Esophagus muscularis mucosa (tissue), 4 donors: ENCODE data around the gene DNAH14. TPM values are rescaled to one million over a fixed set of nuclear protein-coding genes. Genes with fewer than 3 reads are reported as not detected.
"Not testable (repeated sequence)": the region's sequence is repeated elsewhere in the genome, so short reads cannot be mapped to it uniquely, and the experiment has no call there.

Source experiments
- DNase-seq: peaks from one replicate; pipeline ENCODE4 v3.0.0-alpha.2; 2017; ENCODE audit errors: extremely low spot score
- H3K27ac ChIP-seq, 4 donors: fragments of 200-600 bp; sonication (generic); replicated peaks in 1 of 4; 1 replicate in 3 of 4; 2 replicates in 1 of 4; pipeline ENCODE4 v1.5.1; 2016 to 2019; ENCODE audit warnings: mild to moderate bottlenecking in 1 of 4
- H3K27me3 ChIP-seq, 4 donors: fragments of 200-600 bp; sonication (generic); one replicate each; pipeline versions ENCODE4 v1.5.1 to v1.6.0; 2016 to 2019
- H3K36me3 ChIP-seq, 4 donors: fragments of 200-600 bp; sonication (generic); one replicate each; pipeline ENCODE4 v1.5.1; 2016 to 2019
- H3K4me1 ChIP-seq, 4 donors: fragments of 200-600 bp; sonication (generic); one replicate each; pipeline ENCODE4 v1.5.1; 2016 to 2019
- H3K4me3 ChIP-seq, 4 donors: fragments of 200-600 bp; sonication (generic); 1 replicate in 2 of 4; 2 replicates in 2 of 4; pipeline ENCODE4 v1.5.1; 2016 to 2019; ENCODE audit warnings: mild to moderate bottlenecking in 4 of 4, moderate library complexity in 1 of 4
- H3K9me3 ChIP-seq, 4 donors: fragments of 200-600 bp; sonication (generic); 1 replicate in 3 of 4; 2 replicates in 1 of 4; pipeline ENCODE4 v1.5.1; 2016 to 2019
- CTCF ChIP-seq, 3 experiments: fragments of 200-600 bp in 2 of 3; fragments of 450-650 bp in 1 of 3; sonication (generic) in 2 of 3; IDR thresholded peaks; one replicate each; pipeline ENCODE4 v1.5.1; 2017 to 2019; ENCODE audit warnings: antibody characterized with exemption in 3 of 3, mild to moderate bottlenecking in 2 of 3, moderate library complexity in 1 of 3
- EP300 ChIP-seq: sonication (generic); formaldehyde crosslinking; IDR thresholded peaks from one replicate; pipeline ENCODE4 v1.6.1; 2017; ENCODE audit warnings: antibody characterized with exemption
- POLR2A ChIP-seq: fragments of 450-650 bp; IDR thresholded peaks from one replicate; pipeline ENCODE4 v1.6.1; 2017; ENCODE audit warnings: antibody characterized with exemption, moderate library complexity, mild to moderate bottlenecking, low read depth
- POLR2AphosphoS5 ChIP-seq, 2 donors: sonication (generic); formaldehyde crosslinking; IDR thresholded peaks; one replicate each; pipeline ENCODE4 v1.6.1; 2017; ENCODE audit warnings: antibody characterized with exemption in 2 of 2
- WGBS: methylation state at CpG from one replicate; pipeline ENCODE4 v1.1.5; 2018; 5-methylcytosine and 5-hydroxymethylcytosine counted together
- intact Hi-C: fragments of 100-400 bp; cut with DNase I; formaldehyde crosslinking; loops from one replicate; pipeline ENCODE4 v1.15.1; 2023
- total RNA-seq, 4 donors: library from RNA; depleted of rRNA; stranded (reverse); fragments of >200 nt; gene quantifications; one replicate each; pipeline versions ENCODE4 v1.1.0 to v1.2.1, GENCODE V29; 2016

Gene DNAH14
- total RNA-seq, 4 donors from 2014 or later, result 8.9 to 16.6 (median 15.6) TPM

GRCh38 chr1:225021037-225021436, 91.6 kb downstream of the DNAH14 start:
- no peaks in the 10 kb centered on the region for H3K36me3 ChIP-seq
- TF ChIP-seq POLR2A, result no peak
- no peak for TF ChIP-seq POLR2AphosphoS5 (IDR thresholded peaks at IDR 0.05)
- TF ChIP-seq EP300, result no peak
- TF ChIP-seq CTCF (IDR thresholded peaks at IDR 0.05), result no peak
- H3K27ac ChIP-seq, result no peak overlapping the region
- no peaks in the 10 kb centered on the region for H3K9me3 ChIP-seq
- intact Hi-C loops, result no loop called here
- H3K4me3 ChIP-seq, result no peak overlapping the region
- H3K27me3 ChIP-seq, result no peaks in the 10 kb centered on the region
- no peak for DNase-seq
- H3K4me1 ChIP-seq, result no peaks in the 10 kb centered on the region

- WGBS, result 88% methylated on average over 1 of the region's 1 CpG
- TF ChIP-seq POLR2A (no peak), CTCF (IDR thresholded peaks at IDR 0.05) (no peak), POLR2AphosphoS5 (IDR thresholded peaks at IDR 0.05) (no peak), EP300 (no peak)
- Histone ChIP-seq H3K4me1 (no peaks in the 10 kb centered on the region), H3K27ac (no peak overlapping the region), H3K27me3 (no peaks in the 10 kb centered on the region), H3K36me3 (no peaks in the 10 kb centered on the region), H3K4me3 (no peak overlapping the region), H3K9me3 (peaks cover 0 to 7% (median 3%) of the 10 kb centered on the region in 4 donors)
- intact Hi-C loops, result no loop called here
- DNase-seq, result no peak
These were observed 97.2 kb downstream of the DNAH14 start for GRCh38 chr1:225026701-225027100.

- H3K27me3 ChIP-seq, H3K4me1 ChIP-seq, intact Hi-C loops, H3K36me3 ChIP-seq, H3K9me3 ChIP-seq, H3K4me3 ChIP-seq, H3K27ac ChIP-seq, DNase-seq: not testable (repeated sequence)
- WGBS, result 100% methylated on average over 1 of the region's 1 CpG
These were observed 107.0 kb downstream of the DNAH14 start for GRCh38 chr1:225036441-225036840.

DNA sequence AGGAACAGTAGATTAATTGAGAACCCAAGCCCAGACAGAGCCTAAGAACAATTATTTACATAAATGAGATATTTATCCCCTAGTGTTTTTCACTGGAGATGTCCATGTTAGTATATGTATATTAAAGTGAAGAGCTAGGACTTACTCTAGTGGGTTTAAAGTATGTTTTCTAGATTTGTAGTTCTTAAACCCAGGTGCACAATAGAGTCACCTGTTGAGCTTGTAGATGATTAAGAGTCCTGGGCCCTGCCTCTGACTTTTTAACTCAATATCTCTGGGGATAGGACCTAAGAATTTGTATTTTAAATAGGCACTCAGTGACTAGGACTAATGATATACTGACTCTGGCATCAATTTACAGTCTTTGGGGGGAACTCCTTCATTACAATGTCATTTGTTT, 112.8 kb downstream of the DNAH14 start:
- no peaks in the 10 kb centered on the region for H3K9me3 ChIP-seq
- no peak for DNase-seq
- H3K27ac ChIP-seq, result no peak overlapping the region
- H3K4me1 ChIP-seq, result no peaks in the 10 kb centered on the region
- intact Hi-C loops, result no loop called here
- no peaks in the 10 kb centered on the region for H3K36me3 ChIP-seq
- H3K27me3 ChIP-seq, result no peaks in the 10 kb centered on the region
- no peak for TF ChIP-seq POLR2A
- TF ChIP-seq CTCF (IDR thresholded peaks at IDR 0.05), result no peak
- no peak for TF ChIP-seq POLR2AphosphoS5 (IDR thresholded peaks at IDR 0.05)
- no peak for TF ChIP-seq EP300
- no peak overlapping the region for H3K4me3 ChIP-seq

- intact Hi-C loops, result no loop called here
- Histone ChIP-seq H3K4me3 (no peak overlapping the region), H3K9me3 (no peaks in the 10 kb centered on the region), H3K27me3 (no peaks in the 10 kb centered on the region), H3K27ac (no peak overlapping the region), H3K4me1 (no peaks in the 10 kb centered on the region), H3K36me3 (no peaks in the 10 kb centered on the region)
- TF ChIP-seq CTCF (IDR thresholded peaks at IDR 0.05) (no peak), POLR2AphosphoS5 (IDR thresholded peaks at IDR 0.05) (no peak), POLR2A (no peak), EP300 (no peak)
- no peak for DNase-seq
These were observed 114.8 kb downstream of the DNAH14 start for GRCh38 chr1:225044258-225044657.
